ENCODE results near the gene BCAN.
A peak's percentile ranks its signal among the peaks of the same experiment; 100 is the strongest.

The BCAN gene

DNA sequence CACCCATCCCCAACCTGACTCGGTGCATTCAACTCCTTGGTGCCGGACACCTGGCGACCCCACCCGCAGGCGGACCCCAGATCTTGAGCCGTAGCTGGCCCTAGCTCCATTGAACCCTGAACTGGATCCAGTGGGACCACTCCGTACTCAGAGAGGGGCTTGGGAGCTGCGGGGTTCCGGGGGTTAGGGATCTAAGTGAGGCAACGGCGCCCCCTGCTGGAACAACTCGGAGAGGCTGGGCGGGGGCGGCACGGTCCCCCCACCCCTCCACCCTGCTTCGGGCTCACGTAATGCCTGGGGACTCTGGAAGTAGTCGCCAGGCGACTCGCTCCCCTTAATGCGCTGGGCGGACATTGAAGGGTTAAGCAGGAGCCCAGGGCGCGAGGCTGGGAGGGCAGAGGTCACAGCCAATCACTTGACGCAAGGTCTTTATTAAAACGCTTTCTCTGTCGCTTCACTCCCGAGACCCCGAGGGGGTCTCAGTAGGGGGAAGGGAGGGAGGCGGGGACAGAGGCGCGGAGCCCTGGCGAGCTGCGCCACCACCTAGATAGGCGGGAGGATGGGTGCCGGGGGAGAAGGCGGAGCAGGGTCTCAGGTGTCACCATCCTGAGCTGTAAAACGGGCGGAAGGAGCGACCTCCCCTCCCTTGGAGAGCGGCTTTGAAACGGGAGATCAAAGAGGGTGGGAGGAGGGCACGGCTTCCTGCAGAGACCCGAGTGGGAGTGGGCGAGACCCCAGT, 64.2 kb downstream of the BCAN start:
- peak overlapping the region in 1 of 2 experiments; percentile 51 for H3K23ac ChIP-seq (ENCODE audit: low read length in 2 of 2)
- peak overlapping the region; percentile 82 for H2BK15ac ChIP-seq (ENCODE audit: low read depth, poor library complexity, severe bottlenecking)
- peak overlapping the region in 1 of 2 experiments; percentile 64 for H3K14ac ChIP-seq (ENCODE audit: low read length in 2 of 2)
- peak overlapping the region; percentile 7 to 88 for H3K18ac ChIP-seq (ENCODE audit: low read depth in 1 of 2, low read length in 2 of 2)
- H3K36me3 ChIP-seq (ENCODE audit: control insufficient read depth in 1 of 2, insufficient read depth in 2 of 2, low read depth in 1 of 2, low read length in 2 of 2), result peaks cover 0 to 8% of the 10 kb centered on the region in 2 experiments
- peak overlapping the region; percentile 86 for H2BK120ac ChIP-seq (ENCODE audit: low read depth, low read length)
- peak overlapping the region; percentile 96 for H4K8ac ChIP-seq (ENCODE audit: low read length)
- WGBS, result 2% methylated on average over 45 of the region's 45 CpGs
- peak overlapping the region; percentile 5 to 85 for H3K4me3 ChIP-seq (ENCODE audit: insufficient read depth in 1 of 2, low read depth in 1 of 2, low read length in 2 of 2)
- H2AK5ac ChIP-seq (ENCODE audit: low read length, severe bottlenecking), result no peak overlapping the region
- peak; percentile 71 for DNase-seq
- no peaks in the 10 kb centered on the region for H3K9me3 ChIP-seq (ENCODE audit: control insufficient read depth, low read length)
- H3K9ac ChIP-seq (ENCODE audit: low read length), result peak overlapping the region; percentile 89
- H3K4ac ChIP-seq (ENCODE audit: low read depth in 1 of 2, low read length in 2 of 2), result peak overlapping the region; percentile 73 to 88
- peak overlapping the region; percentile 91 to 94 for H2BK12ac ChIP-seq (ENCODE audit: low read length in 2 of 2)
- no peaks in the 10 kb centered on the region for H3K79me1 ChIP-seq (replicated peaks; ENCODE audit: low read length, poor library complexity, severe bottlenecking)
- peak overlapping the region; percentile 87 for H3K4me2 ChIP-seq (ENCODE audit: low read length, poor library complexity, severe bottlenecking)
- H2AFZ ChIP-seq (ENCODE audit: low read depth, low read length), result peak overlapping the region; percentile 39
- no peak overlapping the region for H3K27ac ChIP-seq (ENCODE audit: low read length, poor library complexity, severe bottlenecking)
- peaks cover 0 to 23% of the 10 kb centered on the region in 2 experiments for H3K27me3 ChIP-seq (ENCODE audit: control insufficient read depth in 1 of 2, insufficient read depth in 1 of 2, low read length in 2 of 2)
- H3K4me1 ChIP-seq (ENCODE audit: control insufficient read depth, insufficient read depth, low read depth, low read length), result peaks cover 65% of the 10 kb centered on the region
- no peak overlapping the region for H2BK5ac ChIP-seq (ENCODE audit: low read depth, low read length, poor library complexity, severe bottlenecking)
- H4K91ac ChIP-seq (ENCODE audit: low read length), result peak overlapping the region; percentile 80

DNA sequence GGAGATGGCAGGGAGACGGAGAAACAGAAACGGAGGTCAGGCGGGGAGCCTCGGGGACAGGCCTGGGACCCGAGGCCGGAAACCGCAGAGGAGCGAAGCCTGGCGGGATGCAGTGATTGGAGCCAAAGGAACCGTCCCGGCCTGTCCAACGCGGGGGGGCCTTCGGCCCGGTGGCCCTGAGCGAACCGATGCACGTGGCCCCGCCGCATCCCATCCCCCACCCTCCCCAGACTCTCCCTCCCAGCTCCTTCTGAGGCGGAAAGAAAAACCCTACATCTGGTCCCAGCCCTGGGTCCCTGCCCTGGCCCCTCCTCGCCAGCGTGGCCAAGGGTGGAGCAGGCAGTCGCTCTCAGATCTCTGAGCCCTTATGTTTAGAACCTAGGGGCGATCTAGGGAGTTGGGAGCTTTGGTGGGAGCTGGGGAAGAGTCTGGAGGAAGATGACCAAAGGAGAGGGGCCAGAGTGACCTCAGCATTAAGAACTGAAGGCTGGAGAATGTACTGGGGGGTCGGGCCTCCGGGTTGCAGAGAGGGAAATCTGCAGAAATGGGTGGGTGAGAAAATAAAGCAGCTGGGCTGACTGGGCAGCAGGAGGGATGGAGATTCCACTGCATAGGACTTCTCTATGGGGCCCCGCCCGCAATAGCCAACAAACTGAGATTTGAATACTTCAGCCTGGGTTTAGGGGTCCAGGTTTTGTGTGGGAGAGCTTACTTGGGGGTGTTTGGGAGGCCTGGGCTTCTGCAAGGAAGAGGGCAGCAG, 64.9 kb downstream of the BCAN start:
- peaks cover 0 to under 1% of the 10 kb centered on the region in 2 experiments for H3K36me3 ChIP-seq (ENCODE audit: control insufficient read depth in 1 of 2, insufficient read depth in 2 of 2, low read depth in 1 of 2, low read length in 2 of 2)
- H3K4me1 ChIP-seq (ENCODE audit: control insufficient read depth, insufficient read depth, low read depth, low read length), result peaks cover 64% of the 10 kb centered on the region
- peak overlapping the region; percentile 57 for H2BK15ac ChIP-seq (ENCODE audit: low read depth, poor library complexity, severe bottlenecking)
- H3K4me3 ChIP-seq (ENCODE audit: insufficient read depth in 1 of 2, low read depth in 1 of 2, low read length in 2 of 2), result peak overlapping the region; percentile 5 to 85
- no peak overlapping the region for H3K27ac ChIP-seq (ENCODE audit: low read length, poor library complexity, severe bottlenecking)
- H3K18ac ChIP-seq (ENCODE audit: low read depth in 1 of 2, low read length in 2 of 2), result peak overlapping the region; percentile 7 to 88
- H3K79me1 ChIP-seq (replicated peaks; ENCODE audit: low read length, poor library complexity, severe bottlenecking), result no peaks in the 10 kb centered on the region
- peak overlapping the region; percentile 87 for H3K4me2 ChIP-seq (ENCODE audit: low read length, poor library complexity, severe bottlenecking)
- peak overlapping the region; percentile 96 for H4K8ac ChIP-seq (ENCODE audit: low read length)
- peak; percentile 66 for DNase-seq
- peaks cover 0 to 22% of the 10 kb centered on the region in 2 experiments for H3K27me3 ChIP-seq (ENCODE audit: control insufficient read depth in 1 of 2, insufficient read depth in 1 of 2, low read length in 2 of 2)
- no peak overlapping the region for H3K23ac ChIP-seq (ENCODE audit: low read length in 2 of 2)
- H3K9ac ChIP-seq (ENCODE audit: low read length), result peak overlapping the region; percentile 89
- peak overlapping the region; percentile 92 for H4K91ac ChIP-seq (ENCODE audit: low read length)
- H2BK120ac ChIP-seq (ENCODE audit: low read depth, low read length), result peak overlapping the region; percentile 86
- H2BK5ac ChIP-seq (ENCODE audit: low read depth, low read length, poor library complexity, severe bottlenecking), result no peak overlapping the region
- H3K9me3 ChIP-seq (ENCODE audit: control insufficient read depth, low read length), result no peaks in the 10 kb centered on the region
- WGBS, result 3% methylated on average over 28 of the region's 29 CpGs
- peak overlapping the region; percentile 66 to 83 for H3K4ac ChIP-seq (ENCODE audit: low read depth in 1 of 2, low read length in 2 of 2)
- peak overlapping the region; percentile 29 to 94 for H2BK12ac ChIP-seq (ENCODE audit: low read length in 2 of 2)
- no peak overlapping the region for H2AFZ ChIP-seq (ENCODE audit: low read depth, low read length)
- H3K14ac ChIP-seq (ENCODE audit: low read length in 2 of 2), result no peak overlapping the region
- H2AK5ac ChIP-seq (ENCODE audit: low read length, severe bottlenecking), result peak overlapping the region; percentile 15

DNA sequence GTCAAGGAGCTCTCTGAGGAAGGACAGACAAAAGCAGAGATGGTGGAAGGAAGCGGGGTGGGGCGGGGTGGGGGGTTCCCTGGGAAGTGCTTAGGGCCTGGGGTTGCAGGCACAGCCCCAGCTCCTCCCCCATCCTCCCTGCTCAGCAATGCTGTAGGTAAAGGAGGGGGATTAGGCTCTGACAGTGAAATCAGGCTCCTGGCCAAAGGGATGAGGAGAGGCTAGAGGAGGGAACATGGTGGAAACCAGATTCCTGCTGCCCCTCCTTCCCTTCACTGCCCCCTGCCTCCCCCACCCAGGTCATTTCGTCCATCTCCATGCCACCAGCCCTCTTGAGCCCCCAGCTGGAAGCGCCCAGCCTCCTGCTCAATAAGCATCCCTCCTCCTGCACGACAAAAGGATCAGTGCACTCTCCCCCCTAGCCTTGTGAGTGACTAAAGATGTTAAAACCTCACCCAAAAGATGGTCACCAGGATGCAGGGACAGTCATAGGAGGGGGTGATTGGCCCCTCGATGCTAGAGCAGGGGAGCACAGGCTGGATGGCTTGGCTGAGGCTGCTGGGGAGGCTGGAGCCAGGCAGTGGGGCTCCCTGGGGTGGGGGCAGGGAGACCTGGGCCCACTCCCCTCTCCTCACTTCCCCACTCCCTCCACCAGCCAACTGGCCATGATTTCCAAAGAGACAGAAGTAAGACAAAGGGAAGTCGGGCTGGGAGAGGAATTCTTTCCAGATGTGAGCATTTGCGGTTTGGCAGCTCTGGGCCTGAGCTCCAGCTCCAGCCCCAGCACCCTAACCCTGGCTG, 65.7 kb downstream of the BCAN start:
- Histone ChIP-seq H2AK5ac (ENCODE audit: low read length, severe bottlenecking) (peak overlapping the region; percentile 63), H3K4me1 (ENCODE audit: control insufficient read depth, insufficient read depth, low read depth, low read length) (peaks cover 64% of the 10 kb centered on the region), H3K4me2 (ENCODE audit: low read length, poor library complexity, severe bottlenecking) (no peak overlapping the region), H2AFZ (ENCODE audit: low read depth, low read length) (no peak overlapping the region), H4K91ac (ENCODE audit: low read length) (peak overlapping the region; percentile 92), H2BK12ac (ENCODE audit: low read length in 2 of 2) (peak overlapping the region; percentile 89 to 96), H3K18ac (ENCODE audit: low read depth in 1 of 2, low read length in 2 of 2) (peak overlapping the region; percentile 84 to 91), H2BK15ac (ENCODE audit: low read depth, poor library complexity, severe bottlenecking) (peak overlapping the region; percentile 36), H3K9ac (ENCODE audit: low read length) (peak overlapping the region; percentile 89), H3K4me3 (ENCODE audit: insufficient read depth in 1 of 2, low read depth in 1 of 2, low read length in 2 of 2) (peak overlapping the region in 1 of 2 experiments; percentile 67), H3K27me3 (ENCODE audit: control insufficient read depth in 1 of 2, insufficient read depth in 1 of 2, low read length in 2 of 2) (peaks cover 0 to 22% of the 10 kb centered on the region in 2 experiments), H3K79me1 (replicated peaks; ENCODE audit: low read length, poor library complexity, severe bottlenecking) (no peaks in the 10 kb centered on the region), H3K14ac (ENCODE audit: low read length in 2 of 2) (peak overlapping the region in 1 of 2 experiments; percentile 57), H3K9me3 (ENCODE audit: control insufficient read depth, low read length) (no peaks in the 10 kb centered on the region), H4K8ac (ENCODE audit: low read length) (peak overlapping the region; percentile 78), H2BK120ac (ENCODE audit: low read depth, low read length) (peak overlapping the region; percentile 81), H3K36me3 (ENCODE audit: control insufficient read depth in 1 of 2, insufficient read depth in 2 of 2, low read depth in 1 of 2, low read length in 2 of 2) (no peaks in the 10 kb centered on the region), H3K27ac (ENCODE audit: low read length, poor library complexity, severe bottlenecking) (no peak overlapping the region), H2BK5ac (ENCODE audit: low read depth, low read length, poor library complexity, severe bottlenecking) (no peak overlapping the region), H3K4ac (ENCODE audit: low read depth in 1 of 2, low read length in 2 of 2) (peak overlapping the region; percentile 76 to 97), H3K23ac (ENCODE audit: low read length in 2 of 2) (peak overlapping the region in 1 of 2 experiments; percentile 53)
- WGBS, result 25% methylated on average over 7 of the region's 8 CpGs
- DNase-seq, result peak; percentile 57
